Aorta (tissue), 5 donors: ENCODE measurements around the gene NHLRC4. TPM values are rescaled to one million over a fixed set of nuclear protein-coding genes. Genes with fewer than 3 reads are reported as not detected.

Source experiments
- ATAC-seq: fragments of 200-7000 bp; cut with Tn5 transposase; one replicate; pipeline ENCODE4 v1.9.1; 2022; ENCODE audit warnings: moderate library complexity; ENCODE audit not compliant: low FRiP score
- DNase-seq, 2 donors: peaks; one replicate each; pipeline ENCODE4 v3.0.0-alpha.2; 2020
- H3K27ac ChIP-seq, 2 donors: one replicate each; pipeline ENCODE4 v1.5.1; 2013; ENCODE audit warnings: low read length in 2 of 2, mild to moderate bottlenecking in 2 of 2, moderate library complexity in 2 of 2, control low read depth in 1 of 2, inconsistent platforms in 1 of 2, low read depth in 1 of 2
- H3K27me3 ChIP-seq, 2 donors: one replicate each; pipeline ENCODE4 v1.6.1; 2013; ENCODE audit warnings: control low read depth in 1 of 2, low read length in 1 of 2, mild to moderate bottlenecking in 1 of 2, moderate library complexity in 1 of 2; ENCODE audit not compliant: insufficient read depth in 2 of 2, control insufficient read depth in 1 of 2
- H3K36me3 ChIP-seq, 2 donors: one replicate each; pipeline ENCODE4 v1.6.1; 2013; ENCODE audit warnings: control low read depth in 1 of 2, low read length in 1 of 2, mild to moderate bottlenecking in 1 of 2; ENCODE audit not compliant: insufficient read depth in 2 of 2, control insufficient read depth in 1 of 2
- H3K4me1 ChIP-seq, 2 donors: one replicate each; pipeline ENCODE4 v1.6.1; 2013; ENCODE audit warnings: low read length in 2 of 2, control low read depth in 1 of 2, mild to moderate bottlenecking in 1 of 2, moderate library complexity in 1 of 2; ENCODE audit not compliant: insufficient read depth in 2 of 2, control insufficient read depth in 1 of 2
- H3K4me3 ChIP-seq, 2 donors: one replicate each; pipeline ENCODE4 v1.5.1; 2013; ENCODE audit warnings: low read length in 2 of 2, control low read depth in 1 of 2, mild to moderate bottlenecking in 1 of 2
- H3K9me3 ChIP-seq: one replicate; pipeline ENCODE4 v1.6.1; 2013; ENCODE audit warnings: mild to moderate bottlenecking, low read length; ENCODE audit not compliant: control insufficient read depth
- WGBS, 2 donors: extraction: QIAGEN DNeasy Blood & Tissue Kit; methylation state at CpG; one replicate each; pipeline ENCODE4 v1.1.7; 2013; 5-methylcytosine and 5-hydroxymethylcytosine counted together
- intact Hi-C, 2 donors: fragments of 100-400 bp; cut with DNase I; formaldehyde crosslinking; loops; one replicate each; pipeline versions ENCODE4 v1.14.2 to v1.15.0; 2022
- polyA plus RNA-seq, 2 donors: library from polyadenylated mRNA; stranded (reverse); fragments of 200-250 nt; gene quantifications; one replicate each; pipeline ENCODE4 v1.2.3, GENCODE V29; 2013
- total RNA-seq, 2 donors: library from RNA; stranded (reverse); fragmentation: NEBNext Ultra II Directional; extraction: Animal tissue kit (Norgen Biotek cat#: 25700); gene quantifications; one replicate each; pipeline ENCODE4 v1.2.1, GENCODE V29; 2021
- donor health status: healthy with polysubstance abuse.
- donor health status: Bipolar disorder and iron deficiency.
- donor health status: DM: no; HTN: no; CAD: no.
- donor health status: DM: no; HTN: no; CAD: no.
- donor health status: DM: yes; HTN: yes; CAD: no.

NHLRC4 gene
- total and polyA plus RNA-seq, 4 donors, result 0.25 to 2.6 (median 1.3) TPM

- intact Hi-C loops, result no loop called here
- Histone ChIP-seq H3K27ac (no peak overlapping the region), H3K4me3 (no peak overlapping the region), H3K4me1 (no peaks in the 10 kb centered on the region), H3K9me3 (no peaks in the 10 kb centered on the region), H3K36me3 (no peaks in the 10 kb centered on the region), H3K27me3 (no peaks in the 10 kb centered on the region)
- 69% methylated on average over 12 of the region's 12 CpGs for WGBS, 2 donors
- DNase-seq (no peak), ATAC-seq (no peak)
Measured at GRCh38 chr16:529012-529575, 37.7 kb upstream of the NHLRC4 start.

- intact Hi-C loops, result no loop called here
- 93% methylated on average over 23 of the region's 23 CpGs for WGBS, 2 donors
- no peak for ATAC-seq
Measured at GRCh38 chr16:530111-530817, 36.5 kb upstream of the NHLRC4 start.

GRCh38 chr16:531494-532125 is 35.2 kb upstream of the NHLRC4 start:
- no peaks in the 10 kb centered on the region for H3K27me3 ChIP-seq
- H3K27ac ChIP-seq, result no peak overlapping the region
- H3K4me1 ChIP-seq, result no peaks in the 10 kb centered on the region
- no peak overlapping the region for H3K4me3 ChIP-seq
- no peak for DNase-seq
- H3K9me3 ChIP-seq, result no peaks in the 10 kb centered on the region
- intact Hi-C loops, result no loop called here
- no peaks in the 10 kb centered on the region for H3K36me3 ChIP-seq
- no peak for ATAC-seq
- WGBS, 2 donors, result 90 to 92% methylated on average over 16 of the region's 16 CpGs

More at GRCh38 chr16:530111-530817, 36.5 kb upstream of the NHLRC4 start:
- no peaks in the 10 kb centered on the region for H3K4me1 ChIP-seq
- no peaks in the 10 kb centered on the region for H3K36me3 ChIP-seq
- no peak overlapping the region for H3K27ac ChIP-seq
- H3K9me3 ChIP-seq, result no peaks in the 10 kb centered on the region
- no peak overlapping the region for H3K4me3 ChIP-seq
- no peaks in the 10 kb centered on the region for H3K27me3 ChIP-seq
- no peak for DNase-seq

GRCh38 chr16:533391-534123 is 33.2 kb upstream of the NHLRC4 start:
- ATAC-seq (no peak), DNase-seq (no peak)
- Histone ChIP-seq H3K4me3 (no peak overlapping the region), H3K4me1 (no peaks in the 10 kb centered on the region), H3K36me3 (no peaks in the 10 kb centered on the region), H3K27me3 (no peaks in the 10 kb centered on the region), H3K9me3 (no peaks in the 10 kb centered on the region), H3K27ac (no peak overlapping the region)
- WGBS, 2 donors, result 77 to 80% methylated on average over 29 to 30 of the region's 30 CpGs
- intact Hi-C loops, result no loop called here

- Histone ChIP-seq H3K4me1 (no peaks in the 10 kb centered on the region), H3K27ac (no peak overlapping the region), H3K36me3 (no peaks in the 10 kb centered on the region), H3K27me3 (no peaks in the 10 kb centered on the region), H3K9me3 (no peaks in the 10 kb centered on the region), H3K4me3 (no peak overlapping the region)
- no peak for DNase-seq
- WGBS, 2 donors, result 85 to 89% methylated on average over 21 of the region's 21 CpGs
- ATAC-seq, result no peak
- intact Hi-C loops, result no loop called here
Measured at GRCh38 chr16:534135-534534, 32.7 kb upstream of the NHLRC4 start.

GRCh38 chr16:534856-535445 is 31.9 kb upstream of the NHLRC4 start:
- intact Hi-C loops, result no loop called here
- no peak for ATAC-seq

GRCh38 chr16:535446-536405 is 31.1 kb upstream of the NHLRC4 start:
- DNase-seq (no peak), ATAC-seq (no peak)
- Histone ChIP-seq H3K4me1 (no peaks in the 10 kb centered on the region), H3K27ac (no peak overlapping the region), H3K4me3 (no peak overlapping the region), H3K9me3 (no peaks in the 10 kb centered on the region), H3K36me3 (no peaks in the 10 kb centered on the region), H3K27me3 (no peaks in the 10 kb centered on the region)
- WGBS, 2 donors, result 89 to 90% methylated on average over 35 to 39 of the region's 39 CpGs
- intact Hi-C loops, result no loop called here

More at GRCh38 chr16:534856-535445, 31.9 kb upstream of the NHLRC4 start:
- Histone ChIP-seq H3K4me3 (no peak overlapping the region), H3K9me3 (no peaks in the 10 kb centered on the region), H3K4me1 (no peaks in the 10 kb centered on the region), H3K36me3 (no peaks in the 10 kb centered on the region), H3K27me3 (no peaks in the 10 kb centered on the region), H3K27ac (no peak overlapping the region)
- DNase-seq, result no peak
- WGBS, 2 donors, result 93 to 94% methylated on average over 27 of the region's 27 CpGs

- H3K27ac ChIP-seq, result no peak overlapping the region
- no peak overlapping the region for H3K4me3 ChIP-seq
- no peaks in the 10 kb centered on the region for H3K27me3 ChIP-seq
- H3K36me3 ChIP-seq, result no peaks in the 10 kb centered on the region
- H3K9me3 ChIP-seq, result no peaks in the 10 kb centered on the region
- intact Hi-C loops, result no loop called here
- ATAC-seq (no peak), DNase-seq (no peak)
- H3K4me1 ChIP-seq, result no peaks in the 10 kb centered on the region
- WGBS, 2 donors, result 90 to 94% methylated on average over 17 of the region's 17 CpGs
Measured at GRCh38 chr16:536746-537145, 30.1 kb upstream of the NHLRC4 start.
